ENCODE measurements around the gene USP9Y. TPM values are rescaled to one million over a fixed set of nuclear protein-coding genes. Genes with fewer than 3 reads are reported as not detected.

The USP9Y gene
- total RNA-seq, 1 experiment from 2014 or later: not detected

DNA sequence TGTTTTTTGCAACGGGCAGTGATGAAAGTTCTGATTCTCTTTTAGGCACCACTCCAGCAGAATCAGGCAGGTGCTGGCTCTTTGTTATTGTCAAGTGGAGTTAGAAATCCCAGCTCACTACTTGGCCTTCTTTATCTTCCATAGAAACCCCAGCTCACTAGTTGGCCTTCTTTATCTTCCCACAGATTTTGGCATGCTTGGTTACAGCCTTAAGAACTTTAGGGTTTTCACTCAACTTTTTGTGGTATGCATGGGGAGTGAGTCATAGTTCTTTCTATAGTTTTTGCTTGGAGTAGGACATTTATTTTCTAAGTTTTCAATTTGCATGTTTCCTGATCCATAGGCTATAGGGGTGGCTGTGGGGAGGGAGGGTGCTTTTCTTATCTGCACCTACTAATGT is 55.0 kb downstream of the USP9Y start:
- POLR2A ChIA-PET (ENCODE audit: low non-redundant PET): no interaction called here
- Histone ChIP-seq H3K27ac (ENCODE audit: low read depth, low read length, poor library complexity, severe bottlenecking) (no peak overlapping the region), H3K36me3 (ENCODE audit: insufficient read depth, low read length, poor library complexity, severe bottlenecking) (no peaks in the 10 kb centered on the region), H3K9me3 (ENCODE audit: low read depth, low read length, poor library complexity, severe bottlenecking) (no peaks in the 10 kb centered on the region), H3K4me1 (ENCODE audit: insufficient read depth, low read length, poor library complexity, severe bottlenecking) (no peaks in the 10 kb centered on the region), H3K27me3 (replicated peaks; ENCODE audit: insufficient read depth, low read depth, low read length, poor library complexity) (no peaks in the 10 kb centered on the region), H3K4me3 (ENCODE audit: low read depth, low read length, poor library complexity, severe bottlenecking) (no peak overlapping the region)
- intact Hi-C loops (cut with micrococcal nuclease; ENCODE audit: unreplicated experiment): no loop called here
- no TSS peak for BruUV-seq (replicated peaks)
- no peak for DNase-seq (ENCODE audit: low spot score)
- no peak for TF ChIP-seq EZH2 (IDR thresholded peaks at IDR 0.05; ENCODE audit: borderline replicate concordance, low read depth, low read length, poor library complexity, severe bottlenecking)
- TF ChIP-seq, protein P1, sequence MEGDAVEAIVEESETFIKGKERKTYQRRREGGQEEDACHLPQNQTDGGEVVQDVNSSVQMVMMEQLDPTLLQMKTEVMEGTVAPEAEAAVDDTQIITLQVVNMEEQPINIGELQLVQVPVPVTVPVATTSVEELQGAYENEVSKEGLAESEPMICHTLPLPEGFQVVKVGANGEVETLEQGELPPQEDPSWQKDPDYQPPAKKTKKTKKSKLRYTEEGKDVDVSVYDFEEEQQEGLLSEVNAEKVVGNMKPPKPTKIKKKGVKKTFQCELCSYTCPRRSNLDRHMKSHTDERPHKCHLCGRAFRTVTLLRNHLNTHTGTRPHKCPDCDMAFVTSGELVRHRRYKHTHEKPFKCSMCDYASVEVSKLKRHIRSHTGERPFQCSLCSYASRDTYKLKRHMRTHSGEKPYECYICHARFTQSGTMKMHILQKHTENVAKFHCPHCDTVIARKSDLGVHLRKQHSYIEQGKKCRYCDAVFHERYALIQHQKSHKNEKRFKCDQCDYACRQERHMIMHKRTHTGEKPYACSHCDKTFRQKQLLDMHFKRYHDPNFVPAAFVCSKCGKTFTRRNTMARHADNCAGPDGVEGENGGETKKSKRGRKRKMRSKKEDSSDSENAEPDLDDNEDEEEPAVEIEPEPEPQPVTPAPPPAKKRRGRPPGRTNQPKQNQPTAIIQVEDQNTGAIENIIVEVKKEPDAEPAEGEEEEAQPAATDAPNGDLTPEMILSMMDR (conservative IDR thresholded peaks at IDR 0.05; ENCODE audit: low read depth, low read length): no peak
- CTCF ChIA-PET: no interaction called here

DNA sequence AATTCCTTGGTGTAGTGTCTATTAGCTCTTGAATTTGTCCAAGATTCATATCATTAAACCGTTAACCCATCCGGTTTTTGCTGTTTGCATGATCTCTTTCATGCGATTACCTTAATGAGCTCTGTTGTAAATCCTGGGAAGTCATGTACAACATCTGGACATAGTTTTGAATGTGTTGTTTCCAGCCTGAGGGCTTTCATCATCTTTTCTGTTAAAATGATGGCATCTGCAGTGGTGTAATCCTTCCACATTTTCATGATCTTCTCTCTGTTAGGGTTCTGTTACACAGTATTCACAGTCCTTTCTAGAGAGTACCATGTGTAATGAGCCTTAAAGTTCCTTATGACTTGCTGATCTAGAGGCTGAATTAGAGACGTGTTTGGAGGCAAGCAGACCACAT is 64.9 kb downstream of the USP9Y start:
- intact Hi-C loops (cut with micrococcal nuclease; ENCODE audit: unreplicated experiment): no loop called here
- BruUV-seq (replicated peaks): no TSS peak
- Histone ChIP-seq H3K27ac (ENCODE audit: low read depth, low read length, poor library complexity, severe bottlenecking) (no peak overlapping the region), H3K9me3 (ENCODE audit: low read depth, low read length, poor library complexity, severe bottlenecking) (no peaks in the 10 kb centered on the region), H3K27me3 (replicated peaks; ENCODE audit: insufficient read depth, low read depth, low read length, poor library complexity) (no peaks in the 10 kb centered on the region), H3K36me3 (ENCODE audit: insufficient read depth, low read length, poor library complexity, severe bottlenecking) (no peaks in the 10 kb centered on the region), H3K4me1 (ENCODE audit: insufficient read depth, low read length, poor library complexity, severe bottlenecking) (no peaks in the 10 kb centered on the region), H3K4me3 (ENCODE audit: low read depth, low read length, poor library complexity, severe bottlenecking) (no peak overlapping the region)
- DNase-seq (ENCODE audit: low spot score): no peak
- POLR2A ChIA-PET (ENCODE audit: low non-redundant PET): no interaction called here
- CTCF ChIA-PET: no interaction called here
- TF ChIP-seq, protein P1 (conservative IDR thresholded peaks at IDR 0.05; ENCODE audit: low read depth, low read length): no peak
- TF ChIP-seq EZH2 (IDR thresholded peaks at IDR 0.05; ENCODE audit: borderline replicate concordance, low read depth, low read length, poor library complexity, severe bottlenecking): no peak

DNA sequence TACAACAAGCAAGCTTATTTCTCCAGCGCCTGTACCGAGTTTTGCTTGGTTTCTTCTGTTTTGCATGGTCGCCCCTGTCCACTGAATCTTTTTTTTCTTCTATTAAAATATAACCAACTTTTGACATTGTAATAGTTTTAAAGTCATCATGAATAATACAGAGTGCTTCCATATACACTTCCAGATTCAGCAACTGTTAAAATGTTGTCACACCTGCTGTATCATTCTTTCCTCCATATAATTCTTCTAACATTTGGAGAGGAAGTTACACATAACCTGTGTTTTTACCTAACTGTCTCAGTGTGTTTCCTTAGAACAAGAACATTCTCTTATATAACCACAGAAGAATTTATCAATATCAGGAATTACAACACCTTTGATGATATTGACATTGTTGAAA is 83.5 kb downstream of the USP9Y start:
- Histone ChIP-seq H3K27me3 (replicated peaks; ENCODE audit: insufficient read depth, low read depth, low read length, poor library complexity) (no peaks in the 10 kb centered on the region), H3K9me3 (ENCODE audit: low read depth, low read length, poor library complexity, severe bottlenecking) (no peaks in the 10 kb centered on the region), H3K27ac (ENCODE audit: low read depth, low read length, poor library complexity, severe bottlenecking) (no peak overlapping the region), H3K36me3 (ENCODE audit: insufficient read depth, low read length, poor library complexity, severe bottlenecking) (no peaks in the 10 kb centered on the region), H3K4me3 (ENCODE audit: low read depth, low read length, poor library complexity, severe bottlenecking) (no peak overlapping the region), H3K4me1 (ENCODE audit: insufficient read depth, low read length, poor library complexity, severe bottlenecking) (no peaks in the 10 kb centered on the region)
- ChIA-PET POLR2A (ENCODE audit: low non-redundant PET) (no interaction called here), CTCF (no interaction called here)
- intact Hi-C loops (cut with micrococcal nuclease; ENCODE audit: unreplicated experiment): no loop called here
- BruUV-seq (replicated peaks): no TSS peak
- no peak for DNase-seq (ENCODE audit: low spot score)
- TF ChIP-seq, protein P1 (conservative IDR thresholded peaks at IDR 0.05; ENCODE audit: low read depth, low read length): no peak
- no peak for TF ChIP-seq EZH2 (IDR thresholded peaks at IDR 0.05; ENCODE audit: borderline replicate concordance, low read depth, low read length, poor library complexity, severe bottlenecking)
